ACC112 (cell line): Measurements from ENCODE around the gene BCAP31.
"Not testable (repeated sequence)": the region's sequence is repeated elsewhere in the genome, so short reads cannot be mapped to it uniquely, and the experiment has no call there.

Experiments used
- H2AFZ ChIP-seq: fragments of 200-600 bp; sonication (generic); one replicate; pipeline ENCODE4 v1.6.0; 2017; ENCODE audit warnings: antibody characterized with exemption, low read length; ENCODE audit not compliant: unreplicated experiment
- H3K27ac ChIP-seq: fragments of 200-600 bp; sonication (generic); 2 replicates; pipeline ENCODE4 v1.5.1; 2014; ENCODE audit warnings: low read depth, mild to moderate bottlenecking, antibody characterized with exemption, low read length, moderate library complexity
- H3K27me3 ChIP-seq: fragments of 200-600 bp; sonication (generic); 2 replicates; pipeline ENCODE4 v1.6.1; 2014; ENCODE audit warnings: mild to moderate bottlenecking, antibody characterized with exemption, low read length, moderate library complexity, mixed read lengths; ENCODE audit not compliant: insufficient read depth
- H3K36me3 ChIP-seq: fragments of 200-600 bp; sonication (generic); 2 replicates; pipeline ENCODE4 v1.6.1; 2016; ENCODE audit warnings: mild to moderate bottlenecking, antibody characterized with exemption, low read length, moderate library complexity, mixed read lengths; ENCODE audit not compliant: insufficient read depth
- H3K4me1 ChIP-seq: fragments of 200-600 bp; sonication (generic); one replicate; pipeline ENCODE4 v1.6.1; 2016; ENCODE audit warnings: low read length, mixed read lengths; ENCODE audit not compliant: insufficient read depth, unreplicated experiment, control insufficient read depth
- H3K4me3 ChIP-seq: fragments of 200-600 bp; sonication (generic); 2 replicates; pipeline ENCODE4 v1.5.1; 2014; ENCODE audit warnings: mild to moderate bottlenecking, low read depth, low read length
- H3K79me2 ChIP-seq: fragments of 200-600 bp; sonication (generic); one replicate; pipeline ENCODE4 v1.6.0; 2016; ENCODE audit warnings: low read length; ENCODE audit not compliant: control insufficient read depth, unreplicated experiment, insufficient read depth

BCAP31 gene

DNA sequence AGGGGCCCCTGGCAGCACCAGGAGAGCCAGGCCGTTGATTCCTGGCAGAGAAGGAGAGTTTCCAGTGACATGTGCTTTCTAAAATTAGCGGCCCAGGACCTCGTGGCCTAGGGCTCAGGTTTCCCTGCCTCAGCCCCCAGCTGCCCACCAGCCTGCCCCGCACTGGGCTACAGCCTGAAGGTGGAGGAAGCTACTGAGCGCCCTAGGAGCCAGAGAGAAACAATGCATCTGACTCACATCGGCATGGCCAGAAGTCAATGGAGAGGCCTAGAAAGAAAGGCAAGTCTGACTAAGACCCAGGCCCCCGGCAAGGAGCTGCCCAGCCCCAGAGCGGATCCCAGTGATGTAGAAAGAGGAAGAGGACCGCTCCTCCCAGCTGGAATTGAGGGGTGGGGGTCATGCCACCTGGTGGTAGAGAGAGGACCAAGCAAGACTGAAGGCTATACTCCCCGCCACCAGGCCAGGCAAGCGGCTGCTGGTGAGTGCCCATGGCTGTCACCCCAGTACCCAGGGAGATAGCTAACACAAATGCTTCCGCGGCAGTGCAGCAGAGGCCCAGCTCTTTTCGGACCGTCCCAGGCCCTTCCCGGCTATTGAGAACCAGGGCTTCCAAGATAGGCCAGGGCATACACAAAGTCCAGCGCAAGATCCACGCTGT lies 18.7 kb downstream of the BCAP31 start:
- H3K36me3 ChIP-seq, H3K27me3 ChIP-seq, H3K4me1 ChIP-seq, H3K27ac ChIP-seq, H2AFZ ChIP-seq, H3K79me2 ChIP-seq, H3K4me3 ChIP-seq: not testable (repeated sequence)

DNA sequence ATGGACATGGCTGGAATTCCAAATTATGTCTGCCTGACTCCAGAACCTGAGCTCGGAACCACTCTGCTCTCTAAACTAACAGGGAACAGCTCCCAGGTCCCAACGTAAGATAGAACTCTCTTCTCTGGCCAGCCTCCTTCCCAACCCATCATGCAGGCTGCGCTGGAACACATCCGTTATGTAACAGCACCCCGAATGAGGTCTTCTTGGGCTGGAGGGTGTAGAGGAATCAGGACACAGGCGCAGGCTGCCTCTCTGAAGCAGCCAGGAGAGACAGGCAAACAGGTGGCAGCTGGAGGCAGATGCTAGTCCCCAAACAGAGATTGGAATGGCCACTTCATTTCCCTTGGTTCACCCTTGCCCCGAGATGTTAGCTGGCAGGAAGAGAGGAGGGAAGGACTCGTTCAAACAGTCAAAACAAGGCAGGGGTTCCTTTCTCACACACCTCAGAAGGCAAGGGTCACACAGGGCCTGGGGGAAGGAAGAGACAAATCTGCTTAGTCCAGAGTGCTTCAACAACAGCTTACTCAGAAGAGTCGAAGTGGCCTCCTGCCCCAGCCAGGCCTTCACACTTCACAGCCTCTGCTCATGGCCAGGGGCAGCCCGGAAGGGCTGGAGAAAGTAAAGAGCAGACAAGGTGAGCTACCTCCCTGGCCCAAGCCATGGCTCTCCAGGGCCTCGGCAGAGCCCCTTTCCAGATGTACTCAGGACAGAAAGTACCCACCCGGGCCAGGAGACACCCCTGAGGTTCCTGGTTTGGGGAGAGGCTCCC lies 19.4 kb downstream of the BCAP31 start:
- H3K27me3 ChIP-seq, H2AFZ ChIP-seq, H3K4me3 ChIP-seq, H3K4me1 ChIP-seq, H3K79me2 ChIP-seq, H3K36me3 ChIP-seq, H3K27ac ChIP-seq: not testable (repeated sequence)

DNA sequence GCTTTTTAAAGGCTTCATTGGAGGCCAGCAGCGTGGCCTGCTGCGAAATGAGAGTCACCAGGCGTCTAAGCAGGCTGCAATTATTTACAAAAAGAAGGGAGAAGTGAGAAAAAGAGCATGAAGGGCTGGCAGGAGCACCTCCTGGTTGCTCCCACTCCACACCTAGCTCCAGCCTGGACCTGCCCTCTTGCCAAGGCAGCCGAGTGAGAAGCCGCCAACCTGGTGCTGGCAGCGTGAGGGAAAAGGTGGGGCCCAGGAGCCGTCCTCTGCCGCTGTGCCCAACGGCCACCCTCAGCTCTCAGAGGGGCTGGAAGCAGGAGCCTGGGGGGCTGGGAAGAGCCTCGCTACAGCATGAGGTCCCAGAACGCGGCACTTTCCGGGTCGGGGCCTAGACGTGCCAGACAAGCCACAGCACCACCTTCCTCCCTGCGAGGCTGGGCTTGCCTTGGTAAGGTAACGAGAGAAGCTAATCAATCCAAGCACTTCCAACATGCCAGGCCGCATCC lies 20.1 kb downstream of the BCAP31 start:
- H3K79me2 ChIP-seq, result no peaks in the 10 kb centered on the region
- H3K4me1 ChIP-seq, result no peaks in the 10 kb centered on the region
- H3K4me3 ChIP-seq, result no peak overlapping the region
- no peak overlapping the region for H3K27ac ChIP-seq
- no peak overlapping the region for H2AFZ ChIP-seq
- no peaks in the 10 kb centered on the region for H3K27me3 ChIP-seq
- H3K36me3 ChIP-seq, result no peaks in the 10 kb centered on the region

DNA sequence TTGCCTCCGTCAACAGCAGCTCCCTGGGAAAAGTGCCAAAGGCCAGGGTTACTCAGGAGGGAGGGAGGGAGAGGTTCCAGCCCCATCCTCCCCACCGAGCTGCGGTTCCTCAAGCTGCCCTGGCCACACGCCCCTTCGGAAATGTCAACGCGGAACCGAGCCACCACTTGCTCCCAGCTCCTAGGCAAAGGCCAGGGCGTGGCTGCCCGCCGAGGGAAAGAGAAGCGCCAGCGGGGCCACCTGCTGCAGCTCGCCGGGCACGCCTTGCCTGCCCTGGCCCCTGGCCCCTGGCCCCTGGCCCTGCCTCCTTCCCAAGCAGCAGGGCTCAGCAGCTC lies 21.2 kb downstream of the BCAP31 start:
- no peak overlapping the region for H3K4me3 ChIP-seq
- H2AFZ ChIP-seq, result no peak overlapping the region
- no peaks in the 10 kb centered on the region for H3K79me2 ChIP-seq
- no peaks in the 10 kb centered on the region for H3K36me3 ChIP-seq
- H3K27ac ChIP-seq, result no peak overlapping the region
- no peaks in the 10 kb centered on the region for H3K27me3 ChIP-seq
- no peaks in the 10 kb centered on the region for H3K4me1 ChIP-seq

DNA sequence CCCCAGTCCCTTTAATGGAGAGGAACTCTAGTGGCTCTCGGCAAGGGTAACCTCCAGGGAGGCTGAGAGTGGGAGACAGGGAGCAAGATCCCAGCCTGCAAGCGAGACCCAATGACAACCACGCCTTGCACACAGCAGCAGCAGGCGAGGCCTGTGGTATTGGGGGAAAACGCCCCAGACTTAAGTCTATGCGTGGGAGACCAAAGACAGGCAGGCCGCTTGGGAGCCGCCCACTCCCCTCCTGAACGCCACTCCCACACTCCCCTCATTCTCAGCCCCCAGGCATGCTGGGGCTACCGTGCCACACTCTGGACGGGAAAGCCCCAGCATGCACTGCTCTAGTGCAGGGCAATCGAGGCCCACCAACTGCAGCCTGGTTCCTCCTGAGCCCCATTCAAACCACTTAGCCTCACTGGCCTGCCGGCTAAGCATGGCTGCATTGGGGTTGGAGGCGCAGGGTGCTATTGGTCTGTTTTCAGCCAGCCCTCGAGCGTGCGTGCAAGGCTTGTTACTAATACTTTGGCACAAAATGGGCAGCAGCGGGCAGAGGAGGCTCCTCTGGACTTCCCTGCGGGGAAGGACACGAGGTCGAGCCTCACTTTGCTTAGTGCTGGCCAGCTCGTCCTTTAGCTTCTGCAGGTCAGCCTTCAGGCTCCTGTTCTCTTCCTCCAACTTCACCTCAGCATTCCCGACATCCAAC lies 21.7 kb downstream of the BCAP31 start:
- Histone ChIP-seq H3K79me2 (no peaks in the 10 kb centered on the region), H2AFZ (no peak overlapping the region), H3K27ac (no peak overlapping the region), H3K36me3 (no peaks in the 10 kb centered on the region), H3K4me3 (no peak overlapping the region), H3K4me1 (no peaks in the 10 kb centered on the region), H3K27me3 (no peaks in the 10 kb centered on the region)

DNA sequence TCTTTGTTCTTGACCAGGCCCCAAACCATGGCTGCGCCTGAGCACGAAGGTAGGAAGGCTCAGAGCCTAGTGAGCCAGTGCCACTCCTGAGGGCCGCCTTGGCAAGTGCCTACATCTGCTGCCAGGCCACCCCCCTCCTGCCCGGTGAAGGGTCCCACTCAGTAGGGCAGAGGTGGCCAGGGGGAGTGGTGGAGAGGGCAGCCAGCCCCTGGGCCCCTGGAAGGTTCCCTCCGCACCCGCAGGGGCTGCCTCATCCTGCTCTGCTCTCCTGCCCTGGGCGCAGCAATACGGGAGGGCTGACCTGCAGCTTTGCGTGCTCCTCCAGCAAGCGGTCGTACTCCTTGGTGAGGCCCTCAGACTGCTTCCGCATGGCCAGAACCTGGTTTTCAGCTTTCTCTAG lies 22.5 kb downstream of the BCAP31 start:
- H3K27me3 ChIP-seq, result no peaks in the 10 kb centered on the region

DNA sequence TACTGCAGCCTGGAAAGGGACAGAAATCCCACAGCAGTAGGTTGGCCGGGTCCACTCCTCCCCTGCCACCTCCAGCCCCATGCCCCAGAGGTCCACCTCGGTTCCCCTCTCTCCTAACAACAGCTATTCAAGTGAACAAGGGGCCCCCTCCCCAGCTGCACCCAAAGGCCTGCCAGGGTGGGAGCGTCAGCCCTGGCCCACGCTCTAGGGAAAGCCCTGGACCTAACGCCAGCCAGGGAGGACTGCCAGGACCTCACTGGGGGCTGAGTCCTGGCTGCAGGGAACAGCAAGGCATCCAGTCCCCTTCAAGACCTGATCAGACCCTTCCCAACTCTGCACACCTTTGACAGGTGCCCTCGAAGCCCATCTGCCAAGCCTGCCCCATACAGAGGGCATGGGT lies 23.2 kb downstream of the BCAP31 start:
- Histone ChIP-seq H3K4me1 (no peaks in the 10 kb centered on the region), H3K27me3 (no peaks in the 10 kb centered on the region)

More for the DNA sequence above, 22.5 kb downstream of the BCAP31 start:
- Histone ChIP-seq H3K4me1 (no peaks in the 10 kb centered on the region), H3K36me3 (no peaks in the 10 kb centered on the region), H3K79me2 (no peaks in the 10 kb centered on the region), H3K4me3 (no peak overlapping the region), H3K27ac (no peak overlapping the region), H2AFZ (no peak overlapping the region)

DNA sequence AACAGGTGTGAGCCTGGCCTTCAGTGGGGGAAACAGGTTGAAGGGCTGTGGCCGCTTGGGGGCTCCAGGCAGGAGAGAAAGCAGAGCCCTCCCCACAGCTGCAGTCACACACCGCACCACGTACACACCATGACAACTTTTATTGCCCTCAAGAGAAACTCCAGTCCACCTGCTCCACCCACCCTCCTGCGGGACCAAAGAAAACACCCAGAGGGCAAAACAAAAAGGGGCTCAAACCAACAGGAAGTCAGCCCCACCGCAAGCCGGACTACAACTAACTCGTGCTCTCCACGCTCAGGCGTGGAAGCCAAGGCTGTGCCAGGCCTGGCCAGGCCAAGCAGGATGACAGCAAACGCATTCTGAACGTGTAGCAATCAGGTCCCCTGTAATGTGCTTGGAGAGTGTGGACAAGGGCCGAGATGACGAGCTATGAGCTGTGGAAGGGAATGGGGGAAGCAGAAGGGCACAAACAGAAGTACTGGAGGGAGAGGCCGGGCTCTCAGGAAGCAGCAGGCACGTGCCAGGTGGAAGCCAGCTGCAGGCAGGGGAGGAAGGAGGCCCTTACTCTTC lies 23.7 kb downstream of the BCAP31 start:
- Histone ChIP-seq H3K27me3 (no peaks in the 10 kb centered on the region), H3K36me3 (no peaks in the 10 kb centered on the region)

More for the DNA sequence above, 23.2 kb downstream of the BCAP31 start:
- Histone ChIP-seq H2AFZ (no peak overlapping the region), H3K4me3 (no peak overlapping the region), H3K27ac (no peak overlapping the region), H3K79me2 (no peaks in the 10 kb centered on the region), H3K36me3 (no peaks in the 10 kb centered on the region)

DNA sequence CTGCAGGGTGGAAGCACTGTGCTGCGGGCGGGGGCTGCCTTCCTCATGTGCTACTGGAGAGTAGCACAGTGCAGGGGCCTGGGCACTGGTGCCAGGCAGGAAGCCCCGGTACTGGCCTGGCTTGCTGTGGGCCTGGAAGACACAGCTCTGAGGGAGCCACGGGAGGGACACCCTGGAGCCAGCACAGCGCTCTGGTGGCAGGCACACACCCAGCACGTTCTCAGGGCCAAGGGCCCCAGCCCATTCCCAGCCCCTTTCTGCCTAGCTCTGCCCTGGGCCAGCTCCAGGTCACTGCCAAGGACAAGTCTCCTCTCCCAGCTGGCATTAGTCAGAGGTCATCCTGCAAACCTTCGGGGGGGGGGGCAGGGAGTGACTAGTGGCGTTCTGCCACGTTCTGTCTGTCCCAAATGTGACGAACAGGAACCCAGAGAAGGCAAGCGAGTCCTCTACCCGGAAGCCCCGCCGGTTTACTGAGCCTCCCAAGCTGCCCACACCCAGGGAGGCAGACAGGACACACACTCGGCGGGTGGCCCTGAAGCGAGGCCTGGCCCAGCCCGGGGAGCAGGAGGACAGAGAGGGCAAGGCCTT lies 24.3 kb downstream of the BCAP31 start:
- H3K79me2 ChIP-seq, H3K27ac ChIP-seq, H3K27me3 ChIP-seq, H3K36me3 ChIP-seq, H2AFZ ChIP-seq, H3K4me3 ChIP-seq, H3K4me1 ChIP-seq: not testable (repeated sequence)

More for the DNA sequence above, 23.7 kb downstream of the BCAP31 start:
- no peak overlapping the region for H3K4me3 ChIP-seq
- H2AFZ ChIP-seq, result no peak overlapping the region
- no peaks in the 10 kb centered on the region for H3K79me2 ChIP-seq
- H3K4me1 ChIP-seq, result no peaks in the 10 kb centered on the region
- no peak overlapping the region for H3K27ac ChIP-seq

DNA sequence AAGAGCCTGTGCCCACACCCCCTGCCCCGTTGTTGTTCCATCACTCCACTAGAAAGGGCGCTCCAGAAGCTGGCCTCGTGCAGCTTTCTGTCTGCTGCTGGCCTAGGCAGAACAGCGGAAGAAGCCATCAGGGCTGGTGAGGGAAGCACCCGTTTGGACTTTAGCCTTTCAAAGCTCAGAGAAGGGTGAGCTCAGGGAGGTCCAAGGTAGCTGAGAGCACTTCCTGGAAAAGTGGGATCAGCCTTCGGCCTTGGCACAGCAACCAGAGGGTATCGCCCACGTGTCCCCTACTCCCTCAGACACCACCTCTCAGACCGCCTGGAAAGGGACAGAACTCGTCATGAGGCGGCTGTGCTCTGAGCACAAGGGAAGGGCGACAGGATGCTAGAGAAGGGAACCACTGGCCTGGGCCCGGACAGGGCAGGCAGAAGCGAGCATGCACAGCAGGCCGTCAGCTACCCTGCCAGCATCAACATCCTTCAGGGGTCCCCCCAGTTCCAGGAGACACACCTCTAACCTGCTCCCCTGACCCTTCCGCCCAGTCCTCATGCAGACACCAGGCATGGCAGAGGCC lies 24.9 kb downstream of the BCAP31 start:
- not testable (repeated sequence) for H3K79me2 ChIP-seq, H2AFZ ChIP-seq, H3K27ac ChIP-seq, H3K27me3 ChIP-seq, H3K4me3 ChIP-seq, H3K36me3 ChIP-seq, H3K4me1 ChIP-seq
